HEK293 (cell line): Measurements from ENCODE around the gene BTD.

ENCODE experiments used
- CTCF ChIA-PET: fragments of 350-600 bp; formaldehyde crosslinking; extraction: SDS; loops from one replicate; lab custom pipeline; 2021; ENCODE audit warnings: antibody characterized with exemption; lab: Yijun Ruan, JAX
- POLR2A ChIA-PET: fragments of 300-600 bp; formaldehyde crosslinking; extraction: SDS; loops from one replicate; lab custom pipeline; 2020; ENCODE audit warnings: antibody characterized with exemption, inconsistent platforms; lab: Yijun Ruan, JAX
- H3K27ac ChIP-seq: fragments of 200-500 bp; sonication (Bioruptor generic); 2 replicates; pipeline ENCODE4 v1.5.1; 2014; ENCODE audit warnings: low read depth, low read length, control low read depth, inconsistent platforms; ENCODE audit errors: extremely low read depth
- H3K36me3 ChIP-seq, 2 experiments: fragments of 200-500 bp in 1 of 2; sonication (Bioruptor generic) in 1 of 2; 1 replicate in 1 of 2; 2 replicates in 1 of 2; pipeline ENCODE4 v1.5.1; 2014 to 2017; ENCODE audit warnings: inconsistent platforms in 2 of 2, low read length in 2 of 2; ENCODE audit not compliant: control insufficient read depth in 2 of 2, insufficient read depth in 1 of 2
- H3K4me1 ChIP-seq: fragments of 200-500 bp; sonication (Bioruptor generic); 2 replicates; pipeline ENCODE4 v1.5.1; 2014; ENCODE audit warnings: mild to moderate bottlenecking, low read length, inconsistent platforms; ENCODE audit not compliant: control insufficient read depth, insufficient read depth
- H3K4me3 ChIP-seq: 2 replicates; pipeline ENCODE4 v1.5.1; 2011; ENCODE audit warnings: low read depth, mild to moderate bottlenecking, control low read depth, low read length, moderate library complexity
- H3K9me3 ChIP-seq: fragments of 200-500 bp; sonication (Bioruptor generic); 2 replicates; pipeline ENCODE4 v1.5.1; 2014; ENCODE audit warnings: low read depth, low read length, inconsistent platforms; ENCODE audit not compliant: control insufficient read depth, insufficient read depth
- EGR2 ChIP-seq: fragments of 450-650 bp; formaldehyde crosslinking; IDR thresholded peaks from 2 replicates; pipeline ENCODE4 v1.5.1; 2016; ENCODE audit warnings: low read depth, missing biosample characterization, missing genetic modification characterization
- GLI4 ChIP-seq: fragments of 450-650 bp; formaldehyde crosslinking; IDR thresholded peaks from 2 replicates; pipeline ENCODE4 v1.5.1; 2016; ENCODE audit warnings: missing biosample characterization, missing genetic modification characterization
- HOXA7 ChIP-seq: sonication (generic); formaldehyde crosslinking; IDR thresholded peaks from 2 replicates; pipeline ENCODE4 v1.8.1; 2022; ENCODE audit warnings: missing genetic modification reagents, borderline replicate concordance
- HOXD13 ChIP-seq: sonication (generic); formaldehyde crosslinking; IDR thresholded peaks from 2 replicates; pipeline ENCODE4 v1.8.0; 2022; ENCODE audit warnings: missing genetic modification reagents, borderline replicate concordance
- REPIN1 ChIP-seq: fragments of 450-650 bp; formaldehyde crosslinking; IDR thresholded peaks from 2 replicates; pipeline ENCODE4 v1.5.1; 2017; ENCODE audit warnings: missing biosample characterization, missing genetic modification characterization, low read depth
- ZNF114 ChIP-seq: fragments of 450-650 bp; formaldehyde crosslinking; IDR thresholded peaks from 2 replicates; pipeline ENCODE4 v1.5.0; 2017; ENCODE audit warnings: missing biosample characterization, missing genetic modification characterization
- ZNF624 ChIP-seq: fragments of 450-650 bp; formaldehyde crosslinking; IDR thresholded peaks from 2 replicates; pipeline ENCODE4 v1.5.1; 2017; ENCODE audit warnings: missing biosample characterization, missing genetic modification characterization
- ZNF664 ChIP-seq: fragments of 450-650 bp; formaldehyde crosslinking; IDR thresholded peaks from 2 replicates; pipeline ENCODE4 v1.5.1; 2016; ENCODE audit warnings: missing biosample characterization, missing genetic modification characterization
- ZNF677 ChIP-seq: fragments of 450-650 bp; IDR thresholded peaks from 2 replicates; pipeline ENCODE4 v1.5.0; 2018; ENCODE audit warnings: missing biosample characterization, mild to moderate bottlenecking, missing genetic modification characterization, moderate library complexity
- ZNF76 ChIP-seq: fragments of 450-650 bp; formaldehyde crosslinking; IDR thresholded peaks from 2 replicates; pipeline ENCODE4; 2016; ENCODE audit warnings: low read depth, missing biosample characterization, missing genetic modification characterization, borderline replicate concordance
- ZNF776 ChIP-seq: fragments of 450-650 bp; formaldehyde crosslinking; IDR thresholded peaks from 2 replicates; pipeline ENCODE4 v1.5.0; 2017; ENCODE audit warnings: missing biosample characterization, missing genetic modification characterization, borderline replicate concordance
- ZNF837 ChIP-seq: fragments of 450-650 bp; formaldehyde crosslinking; IDR thresholded peaks from 2 replicates; pipeline ENCODE4 v1.5.1; 2016; ENCODE audit warnings: missing biosample characterization, missing genetic modification characterization
- TF ChIP-seq, protein P1 (sequence below): fragments of 450-650 bp; formaldehyde crosslinking; IDR thresholded peaks from 2 replicates; pipeline ENCODE4 v1.5.1; 2017; ENCODE audit warnings: missing biosample characterization, missing genetic modification characterization
- TF ChIP-seq, protein P2 (sequence below): sonication (generic); formaldehyde crosslinking; IDR thresholded peaks from 2 replicates; pipeline ENCODE4 v1.8.1; 2022; ENCODE audit warnings: mild to moderate bottlenecking, moderate library complexity, missing genetic modification reagents
- TF ChIP-seq, protein P3 (sequence below): fragments of 450-650 bp; formaldehyde crosslinking; IDR thresholded peaks from 2 replicates; pipeline ENCODE4 v1.5.1; 2016; ENCODE audit warnings: missing biosample characterization, missing genetic modification characterization
- TF ChIP-seq, protein P4 (sequence below): fragments of 450-650 bp; formaldehyde crosslinking; IDR thresholded peaks from 2 replicates; pipeline ENCODE4 v1.5.1; 2016; ENCODE audit warnings: missing biosample characterization, missing genetic modification characterization, borderline replicate concordance

The BTD gene

DNA sequence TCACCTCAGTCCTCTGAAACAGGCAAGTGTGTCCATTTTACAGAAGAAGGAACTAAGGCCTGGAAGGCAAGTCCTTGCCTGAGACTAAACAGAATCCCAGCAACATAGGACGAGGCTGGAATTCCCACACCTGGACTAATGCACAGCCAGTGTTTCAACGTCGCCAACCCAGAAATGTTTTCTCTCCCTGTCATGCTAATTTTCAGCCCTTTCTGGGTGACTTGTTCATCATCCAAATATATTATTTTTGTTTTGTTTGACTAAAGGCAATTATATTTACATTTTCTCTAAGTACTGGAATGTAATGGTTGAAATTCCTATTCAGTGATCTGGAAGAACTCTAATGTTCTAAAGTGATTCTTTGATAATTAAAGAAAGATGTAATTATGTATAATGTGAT is 51.8 kb downstream of the BTD start:
- ChIA-PET POLR2A (no interaction called here), CTCF (no interaction called here)
- H3K9me3 ChIP-seq: no peaks in the 10 kb centered on the region
- no peaks in the 10 kb centered on the region for H3K36me3 ChIP-seq
- TF ChIP-seq, protein P1, sequence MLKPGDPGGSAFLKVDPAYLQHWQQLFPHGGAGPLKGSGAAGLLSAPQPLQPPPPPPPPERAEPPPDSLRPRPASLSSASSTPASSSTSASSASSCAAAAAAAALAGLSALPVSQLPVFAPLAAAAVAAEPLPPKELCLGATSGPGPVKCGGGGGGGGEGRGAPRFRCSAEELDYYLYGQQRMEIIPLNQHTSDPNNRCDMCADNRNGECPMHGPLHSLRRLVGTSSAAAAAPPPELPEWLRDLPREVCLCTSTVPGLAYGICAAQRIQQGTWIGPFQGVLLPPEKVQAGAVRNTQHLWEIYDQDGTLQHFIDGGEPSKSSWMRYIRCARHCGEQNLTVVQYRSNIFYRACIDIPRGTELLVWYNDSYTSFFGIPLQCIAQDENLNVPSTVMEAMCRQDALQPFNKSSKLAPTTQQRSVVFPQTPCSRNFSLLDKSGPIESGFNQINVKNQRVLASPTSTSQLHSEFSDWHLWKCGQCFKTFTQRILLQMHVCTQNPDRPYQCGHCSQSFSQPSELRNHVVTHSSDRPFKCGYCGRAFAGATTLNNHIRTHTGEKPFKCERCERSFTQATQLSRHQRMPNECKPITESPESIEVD (tag by site-specific recombination): no peak
- TF ChIP-seq ZNF76 (no peak), REPIN1 (no peak), ZNF837 (tag by site-specific recombination) (no peak), ZNF677 (tag by site-specific recombination) (no peak), ZNF664 (no peak), GLI4 (tag by site-specific recombination) (no peak), HOXA7 (CRISPR knock-in tag) (no peak)
- TF ChIP-seq, protein P2, sequence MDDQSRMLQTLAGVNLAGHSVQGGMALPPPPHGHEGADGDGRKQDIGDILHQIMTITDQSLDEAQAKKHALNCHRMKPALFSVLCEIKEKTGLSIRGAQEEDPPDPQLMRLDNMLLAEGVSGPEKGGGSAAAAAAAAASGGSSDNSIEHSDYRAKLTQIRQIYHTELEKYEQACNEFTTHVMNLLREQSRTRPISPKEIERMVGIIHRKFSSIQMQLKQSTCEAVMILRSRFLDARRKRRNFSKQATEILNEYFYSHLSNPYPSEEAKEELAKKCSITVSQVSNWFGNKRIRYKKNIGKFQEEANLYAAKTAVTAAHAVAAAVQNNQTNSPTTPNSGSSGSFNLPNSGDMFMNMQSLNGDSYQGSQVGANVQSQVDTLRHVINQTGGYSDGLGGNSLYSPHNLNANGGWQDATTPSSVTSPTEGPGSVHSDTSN: no peak
- TF ChIP-seq, protein P3, sequence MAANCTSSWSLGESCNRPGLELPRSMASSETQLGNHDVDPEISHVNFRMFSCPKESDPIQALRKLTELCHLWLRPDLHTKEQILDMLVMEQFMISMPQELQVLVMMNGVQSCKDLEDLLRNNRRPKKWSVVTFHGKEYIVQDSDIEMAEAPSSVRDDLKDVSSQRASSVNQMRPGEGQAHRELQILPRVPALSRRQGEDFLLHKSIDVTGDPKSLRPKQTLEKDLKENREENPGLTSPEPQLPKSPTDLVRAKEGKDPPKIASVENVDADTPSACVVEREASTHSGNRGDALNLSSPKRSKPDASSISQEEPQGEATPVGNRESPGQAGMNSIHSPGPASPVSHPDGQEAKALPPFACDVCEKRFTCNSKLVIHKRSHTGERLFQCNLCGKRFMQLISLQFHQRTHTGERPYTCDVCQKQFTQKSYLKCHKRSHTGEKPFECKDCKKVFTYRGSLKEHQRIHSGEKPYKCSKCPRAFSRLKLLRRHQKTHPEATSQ (tag by site-specific recombination): no peak
- no peak overlapping the region for H3K4me3 ChIP-seq
- H3K4me1 ChIP-seq: no peaks in the 10 kb centered on the region
- H3K27ac ChIP-seq: no peak overlapping the region

DNA sequence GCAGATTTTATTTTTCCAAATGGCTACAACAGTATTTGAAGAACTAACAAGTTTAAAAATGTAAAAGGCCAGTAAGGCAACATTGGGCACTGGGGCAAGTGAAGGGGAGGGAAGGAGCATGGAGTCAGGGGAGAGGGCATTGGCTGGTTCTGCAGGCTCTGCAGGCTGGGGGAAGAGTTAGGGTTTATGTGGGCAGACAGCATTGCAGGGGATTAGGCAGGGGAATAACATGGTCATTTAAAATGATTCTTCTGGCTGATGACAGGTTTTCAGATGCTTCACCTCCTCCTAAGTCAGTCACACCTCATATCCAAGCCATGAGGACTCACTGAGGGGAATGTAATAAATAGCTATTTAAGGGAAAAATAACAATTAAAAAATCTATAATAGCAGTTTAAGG is 52.6 kb downstream of the BTD start:
- H3K4me3 ChIP-seq: no peak overlapping the region
- no peaks in the 10 kb centered on the region for H3K4me1 ChIP-seq
- ChIA-PET POLR2A (no interaction called here), CTCF (no interaction called here)
- no peak overlapping the region for H3K27ac ChIP-seq
- no peaks in the 10 kb centered on the region for H3K9me3 ChIP-seq
- TF ChIP-seq ZNF776 (tag by site-specific recombination) (no peak), ZNF114 (tag by site-specific recombination) (no peak), ZNF624 (tag by site-specific recombination) (no peak), HOXD13 (no peak), EGR2 (tag by site-specific recombination) (peak; percentile 35; the same call in 1 of the 2 replicates)
- TF ChIP-seq, protein P4, sequence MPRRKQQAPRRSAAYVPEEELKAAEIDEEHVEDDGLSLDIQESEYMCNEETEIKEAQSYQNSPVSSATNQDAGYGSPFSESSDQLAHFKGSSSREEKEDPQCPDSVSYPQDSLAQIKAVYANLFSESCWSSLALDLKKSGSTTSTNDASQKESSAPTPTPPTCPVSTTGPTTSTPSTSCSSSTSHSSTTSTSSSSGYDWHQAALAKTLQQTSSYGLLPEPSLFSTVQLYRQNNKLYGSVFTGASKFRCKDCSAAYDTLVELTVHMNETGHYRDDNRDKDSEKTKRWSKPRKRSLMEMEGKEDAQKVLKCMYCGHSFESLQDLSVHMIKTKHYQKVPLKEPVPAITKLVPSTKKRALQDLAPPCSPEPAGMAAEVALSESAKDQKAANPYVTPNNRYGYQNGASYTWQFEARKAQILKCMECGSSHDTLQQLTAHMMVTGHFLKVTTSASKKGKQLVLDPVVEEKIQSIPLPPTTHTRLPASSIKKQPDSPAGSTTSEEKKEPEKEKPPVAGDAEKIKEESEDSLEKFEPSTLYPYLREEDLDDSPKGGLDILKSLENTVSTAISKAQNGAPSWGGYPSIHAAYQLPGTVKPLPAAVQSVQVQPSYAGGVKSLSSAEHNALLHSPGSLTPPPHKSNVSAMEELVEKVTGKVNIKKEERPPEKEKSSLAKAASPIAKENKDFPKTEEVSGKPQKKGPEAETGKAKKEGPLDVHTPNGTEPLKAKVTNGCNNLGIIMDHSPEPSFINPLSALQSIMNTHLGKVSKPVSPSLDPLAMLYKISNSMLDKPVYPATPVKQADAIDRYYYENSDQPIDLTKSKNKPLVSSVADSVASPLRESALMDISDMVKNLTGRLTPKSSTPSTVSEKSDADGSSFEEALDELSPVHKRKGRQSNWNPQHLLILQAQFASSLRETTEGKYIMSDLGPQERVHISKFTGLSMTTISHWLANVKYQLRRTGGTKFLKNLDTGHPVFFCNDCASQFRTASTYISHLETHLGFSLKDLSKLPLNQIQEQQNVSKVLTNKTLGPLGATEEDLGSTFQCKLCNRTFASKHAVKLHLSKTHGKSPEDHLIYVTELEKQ (tag by site-specific recombination): no peak
- no peaks in the 10 kb centered on the region for H3K36me3 ChIP-seq
